ENCODE measurements around the gene ATP11A. TPM values are rescaled to one million over a fixed set of nuclear protein-coding genes. Genes with fewer than 3 reads are reported as not detected.

ATP11A gene
- total RNA-seq, 1 experiment from 2014 or later, result 80.4 TPM

DNA sequence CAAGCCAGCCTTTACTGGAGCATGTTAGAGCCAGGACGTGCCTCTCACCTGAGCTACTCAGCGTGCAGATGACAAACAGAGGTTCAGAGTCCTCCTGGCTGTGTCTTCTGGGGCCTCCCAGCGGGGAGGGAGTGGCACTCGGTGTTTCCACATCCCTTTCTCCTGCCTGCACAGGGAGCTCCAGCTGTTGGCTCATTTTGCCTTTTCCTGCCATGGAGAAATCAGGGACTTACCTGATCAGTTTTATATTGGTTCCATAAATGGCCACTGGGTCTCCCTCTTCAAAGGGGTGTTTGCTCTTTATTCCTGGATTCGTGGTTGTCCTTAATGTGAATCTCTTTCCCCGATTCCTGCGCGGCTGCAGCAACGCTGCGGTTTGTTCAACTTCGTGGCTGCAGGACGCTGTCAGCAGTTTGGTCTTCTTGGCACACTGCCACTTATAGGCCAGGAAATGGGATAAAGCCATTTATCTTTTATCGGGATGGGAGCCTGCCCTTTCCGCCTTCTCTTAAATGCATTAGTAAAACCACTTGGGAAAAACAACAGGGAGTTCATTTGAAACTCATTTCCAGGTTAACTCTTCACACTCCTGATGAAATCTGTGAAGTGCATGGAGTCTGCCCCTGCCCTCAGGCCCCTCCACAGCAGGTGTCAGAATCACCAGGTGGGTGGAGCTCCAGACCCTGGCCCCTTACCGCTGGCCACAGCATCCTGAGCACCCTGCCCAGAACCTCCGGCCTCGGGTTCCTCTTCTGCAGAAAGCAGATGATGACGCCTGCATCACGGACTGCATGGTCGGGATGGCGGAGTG is 239.3 kb downstream of the ATP11A start:
- H2AFZ ChIP-seq (ENCODE audit: low read depth, low read length, poor library complexity, severe bottlenecking), result no peak overlapping the region
- H3K36me3 ChIP-seq (ENCODE audit: control insufficient read depth in 1 of 2, insufficient read depth in 2 of 2, low read length in 2 of 2), result no peaks in the 10 kb centered on the region
- ATAC-seq (no peak), DNase-seq (ENCODE audit: low read depth, low spot score) (no peak)
- H3K9me2 ChIP-seq (ENCODE audit: insufficient read depth), result no peaks in the 10 kb centered on the region
- intact Hi-C loops (cut with micrococcal nuclease), result no loop called here
- CTCF ChIA-PET, result no interaction called here
- H3K9me3 ChIP-seq (ENCODE audit: control insufficient read depth in 1 of 2, insufficient read depth in 1 of 2, low read depth in 1 of 2, low read length in 2 of 2), result 0 out of 4 replicates have a peak, but pooled peaks cover 0 to 4% of the 10 kb centered on the region in 2 experiments
- H3K9ac ChIP-seq (ENCODE audit: low read length), result no peak overlapping the region
- TF ChIP-seq REST (IDR thresholded peaks at IDR 0.05; ENCODE audit: low read depth) (no peak), ZFX (IDR thresholded peaks at IDR 0.05) (no peak), CBX3 (IDR thresholded peaks at IDR 0.05; ENCODE audit: low read depth) (no peak), RAD21 (IDR thresholded peaks at IDR 0.05; ENCODE audit: low read depth) (no peak), EZH2phosphoT487 (IDR thresholded peaks at IDR 0.05; ENCODE audit: borderline replicate concordance) (no peak), TCF7L2 (IDR thresholded peaks at IDR 0.05; ENCODE audit: borderline replicate concordance, extremely low read depth, insufficient read depth, insufficient read length) (no peak)
- H3K27ac ChIP-seq (ENCODE audit: low read depth, low read length), result no peak overlapping the region
- BruUV-seq (replicated peaks), result no TSS peak
- no peaks in the 10 kb centered on the region for H3K27me3 ChIP-seq (ENCODE audit: insufficient read depth, low read length)
- H3K79me2 ChIP-seq (ENCODE audit: insufficient read depth, low read length), result no peaks in the 10 kb centered on the region
- no peak overlapping the region for H3K4me2 ChIP-seq (ENCODE audit: low read length)
- peaks cover 9 to 13% of the 10 kb centered on the region in 2 experiments; a peak in 3 of 4 replicates for H3K4me1 ChIP-seq (ENCODE audit: control insufficient read depth in 1 of 2, insufficient read depth in 2 of 2, low read length in 2 of 2)
- no peaks in the 10 kb centered on the region for H4K20me1 ChIP-seq (ENCODE audit: insufficient read depth)
- POLR2A ChIA-PET, result no interaction called here
- H3K4me3 ChIP-seq (replicated peaks in 1 of 2; ENCODE audit: low read depth in 1 of 2, low read length in 2 of 2), result no peak overlapping the region
- RAD21 ChIA-PET (ENCODE audit: low non-redundant PET in 1 of 2, low total read pairs in 2 of 2, uncharacterized antibody in 2 of 2, unreplicated experiment in 2 of 2), result no interaction called here

Data from HCT116 (cell line).